Kidney capillary endothelial cell (primary cell): ENCODE results near the gene CERS6.
"Not testable (repeated sequence)": the region's sequence is repeated elsewhere in the genome, so short reads cannot be mapped to it uniquely, and the experiment has no call there.

Source experiments
- DNase-seq: peaks from one replicate; pipeline ENCODE4 v3.0.0-alpha.2; 2018; ENCODE audit warnings: low spot score

The CERS6 gene, protein sequence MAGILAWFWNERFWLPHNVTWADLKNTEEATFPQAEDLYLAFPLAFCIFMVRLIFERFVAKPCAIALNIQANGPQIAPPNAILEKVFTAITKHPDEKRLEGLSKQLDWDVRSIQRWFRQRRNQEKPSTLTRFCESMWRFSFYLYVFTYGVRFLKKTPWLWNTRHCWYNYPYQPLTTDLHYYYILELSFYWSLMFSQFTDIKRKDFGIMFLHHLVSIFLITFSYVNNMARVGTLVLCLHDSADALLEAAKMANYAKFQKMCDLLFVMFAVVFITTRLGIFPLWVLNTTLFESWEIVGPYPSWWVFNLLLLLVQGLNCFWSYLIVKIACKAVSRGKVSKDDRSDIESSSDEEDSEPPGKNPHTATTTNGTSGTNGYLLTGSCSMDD

DNA sequence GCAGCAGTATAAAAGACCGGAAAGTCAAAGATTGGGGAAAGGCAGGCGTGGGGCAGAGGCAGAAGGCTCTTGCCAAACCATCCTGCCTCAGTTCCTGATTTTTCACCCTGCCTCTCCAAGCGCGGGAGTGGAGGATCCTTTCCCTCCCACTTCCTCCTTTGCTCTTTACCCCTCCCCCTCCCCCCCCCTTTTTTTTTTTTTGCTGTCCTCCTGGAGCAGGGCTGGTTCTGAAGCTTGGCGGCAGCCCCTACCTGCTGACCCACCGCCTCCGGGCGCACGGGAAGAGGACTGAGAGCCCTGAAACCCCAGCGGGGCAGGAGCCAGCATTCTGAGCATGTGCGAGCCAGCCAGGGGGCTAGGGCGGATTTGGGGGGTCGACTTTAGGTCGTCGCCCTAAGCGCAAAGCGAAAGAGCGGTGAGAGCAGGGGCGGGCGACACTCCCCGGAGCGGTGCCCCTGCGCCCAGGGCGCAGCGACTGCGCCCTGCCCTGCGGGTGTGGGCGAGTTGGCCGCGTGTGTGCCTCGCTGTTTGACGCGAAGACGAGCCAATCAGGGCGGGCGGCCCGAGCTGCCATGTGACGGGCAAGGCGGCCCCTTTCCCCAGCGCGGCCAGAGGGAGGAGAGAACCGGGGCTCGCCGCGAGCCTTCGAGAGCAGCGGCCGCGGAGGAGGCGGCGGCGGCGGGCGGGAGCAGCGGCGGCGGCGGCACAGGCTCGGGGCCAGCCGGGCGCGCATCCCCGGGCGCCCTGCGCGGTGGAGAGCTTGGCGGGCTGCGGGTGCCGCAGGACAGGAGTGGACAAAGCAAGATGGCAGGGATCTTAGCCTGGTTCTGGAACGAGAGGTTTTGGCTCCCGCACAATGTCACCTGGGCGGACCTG, at the start of gene CERS6:
TSS of gene CERS6 (plus strand) at position 628 of the 876 bp plus-strand sequence. CDS start at position 805, 177 bp downstream.
- DNase-seq, result peak; percentile 79

DNA sequence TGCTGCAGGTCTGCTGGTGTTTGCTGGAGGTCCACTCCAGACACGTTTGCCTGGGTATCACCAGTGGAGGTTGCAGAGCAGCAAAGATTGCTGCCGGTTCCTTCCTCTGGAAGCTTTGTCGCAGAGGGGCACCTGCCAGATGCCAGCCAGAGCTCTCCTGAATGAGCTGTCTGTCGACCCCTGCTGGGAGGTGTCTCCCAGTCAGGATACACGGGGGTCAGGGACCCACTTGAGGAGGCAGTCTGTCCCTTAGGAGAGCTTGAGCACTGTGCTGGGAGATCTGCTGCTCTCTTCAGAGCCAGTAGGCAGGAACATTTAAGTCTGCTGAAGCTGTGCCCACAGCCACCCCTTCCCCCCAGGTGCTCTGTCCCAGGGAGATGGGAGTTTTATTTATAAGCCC, 43.8 kb upstream of the CERS6 start:
- not testable (repeated sequence) for DNase-seq

DNA sequence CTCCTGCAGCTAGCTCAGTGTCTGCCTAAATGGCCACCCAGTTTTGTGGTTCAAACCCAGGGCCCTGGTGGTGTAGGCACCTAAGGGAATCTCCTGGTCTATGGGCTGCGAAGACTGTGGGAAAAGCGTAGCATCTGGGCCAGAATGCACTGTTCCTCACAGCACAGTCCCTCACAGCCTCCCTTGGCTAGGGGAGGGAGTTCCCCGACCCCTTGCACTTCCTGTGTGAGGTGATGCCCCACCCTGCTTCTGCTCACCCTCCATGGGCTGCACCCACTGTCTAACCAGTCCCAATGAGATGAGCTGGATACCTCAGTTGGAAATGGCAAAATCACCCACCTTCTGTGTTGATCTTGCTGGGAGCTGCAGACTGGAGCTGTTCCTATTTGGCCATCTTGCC, 43.0 kb upstream of the CERS6 start:
- not testable (repeated sequence) for DNase-seq

DNA sequence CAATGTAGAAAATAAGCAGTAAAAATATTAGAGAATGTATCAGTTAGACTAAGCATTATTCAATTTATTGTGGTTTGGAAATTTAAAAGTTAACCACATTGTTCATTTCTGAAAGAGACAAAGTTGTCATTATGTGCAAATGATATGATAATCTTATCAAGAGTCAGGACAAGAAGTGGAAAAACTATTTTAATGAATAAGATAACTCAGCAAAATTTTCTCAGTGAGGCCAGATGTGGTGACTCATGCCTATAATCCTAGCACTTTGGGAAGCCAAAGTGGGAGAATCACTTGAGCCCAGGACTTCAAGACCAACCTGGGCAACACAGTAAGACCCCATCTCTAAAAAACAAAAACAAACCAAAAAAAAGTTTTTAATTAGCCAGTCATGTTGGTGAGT, 39.5 kb upstream of the CERS6 start:
- no peak for DNase-seq

DNA sequence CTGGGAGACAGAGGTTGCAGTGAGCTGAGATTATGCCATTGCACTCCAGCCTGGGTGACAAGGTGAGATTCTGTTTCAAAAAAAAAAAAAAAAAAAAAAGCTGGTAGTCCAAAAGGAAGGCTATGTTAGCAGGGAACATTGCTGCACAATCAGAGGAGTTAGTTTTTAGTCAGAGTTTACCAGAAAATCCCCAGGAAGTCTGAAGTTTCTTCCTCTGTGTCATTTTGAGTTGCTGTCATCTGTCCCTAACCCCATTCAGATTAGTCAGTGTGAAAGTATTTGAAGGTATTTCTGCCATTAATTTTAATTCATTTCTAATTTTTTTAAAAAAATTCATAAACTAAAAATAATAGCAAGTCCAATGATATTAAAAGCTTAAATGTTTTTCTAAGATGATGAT, 33.5 kb upstream of the CERS6 start:
- DNase-seq, result peak; percentile 23

DNA sequence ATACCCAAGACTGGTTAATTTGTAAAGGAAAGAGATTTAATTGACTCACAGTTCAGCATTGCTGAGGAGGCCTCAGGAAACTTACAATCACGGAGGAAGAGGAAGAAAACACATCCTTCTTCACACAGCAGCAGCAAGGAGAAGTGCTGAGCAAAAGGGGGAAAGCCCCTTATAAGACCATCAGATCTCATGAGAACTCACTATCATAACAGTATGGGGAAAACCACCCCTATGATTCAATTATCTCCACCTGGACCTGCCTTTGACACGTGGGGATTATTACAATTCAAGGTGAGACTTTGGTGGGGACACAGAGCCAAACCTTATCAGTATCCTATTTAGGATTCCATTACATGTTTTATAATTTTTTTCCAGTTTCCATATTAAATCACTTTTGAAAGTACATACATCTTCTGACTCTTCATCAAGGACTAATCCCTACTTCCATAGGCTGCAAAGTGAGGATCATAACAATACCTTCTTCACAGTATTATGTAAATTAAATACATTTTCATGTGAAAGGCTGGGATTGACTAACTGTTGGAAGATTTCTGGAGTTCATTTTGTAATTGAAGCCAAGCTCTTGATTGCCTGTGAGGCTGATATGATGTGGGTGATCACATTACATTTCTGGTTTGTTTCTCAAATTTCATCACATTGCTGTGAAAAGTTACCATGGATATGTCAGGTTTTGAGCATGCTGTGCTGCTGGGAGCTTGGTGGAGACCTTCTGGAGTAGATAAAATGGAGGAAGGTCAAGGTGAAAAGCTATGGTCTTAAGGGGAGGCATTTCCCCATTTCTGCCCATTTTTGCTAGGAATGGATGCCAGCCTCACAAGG, 31.7 kb upstream of the CERS6 start:
- no peak for DNase-seq

DNA sequence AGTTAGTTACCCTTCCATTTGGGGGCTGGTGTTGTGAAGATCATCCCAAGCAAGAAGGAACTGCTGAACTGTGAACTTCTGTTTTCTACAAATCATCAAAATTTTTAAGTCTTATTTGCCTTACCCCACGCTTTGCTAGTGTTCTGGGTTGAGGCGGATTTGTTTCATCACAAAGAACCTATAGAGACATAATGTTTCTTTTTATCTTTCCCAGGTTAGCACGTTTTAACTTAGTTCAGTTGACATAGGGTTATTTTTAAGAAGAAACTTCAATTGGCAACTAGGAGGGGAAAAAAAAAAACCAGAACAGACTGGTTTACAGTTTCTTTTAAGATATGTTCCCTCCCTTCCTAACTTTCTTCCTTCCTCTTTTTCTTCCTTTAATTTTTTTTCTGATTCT, 31.1 kb upstream of the CERS6 start:
- DNase-seq, result no peak

DNA sequence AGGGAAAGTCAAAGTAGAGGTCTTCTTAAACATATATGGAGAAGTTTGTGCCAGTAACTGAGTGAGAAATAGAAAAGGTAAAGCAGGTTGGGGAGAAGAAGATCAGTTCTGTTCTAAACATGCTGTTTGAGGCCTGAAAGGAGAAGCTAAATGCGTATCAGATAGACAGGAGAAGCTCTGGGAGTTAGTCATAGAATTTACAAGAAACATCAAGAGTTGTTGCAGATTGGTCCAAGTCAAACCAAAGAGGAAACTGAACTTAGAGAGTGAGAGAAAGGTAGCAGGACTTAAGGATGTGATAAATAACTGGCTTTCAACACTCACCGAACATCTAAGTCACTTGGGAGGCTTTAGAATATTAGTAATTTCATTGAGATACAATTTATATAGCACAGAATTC, 29.2 kb upstream of the CERS6 start:
- DNase-seq, result no peak

DNA sequence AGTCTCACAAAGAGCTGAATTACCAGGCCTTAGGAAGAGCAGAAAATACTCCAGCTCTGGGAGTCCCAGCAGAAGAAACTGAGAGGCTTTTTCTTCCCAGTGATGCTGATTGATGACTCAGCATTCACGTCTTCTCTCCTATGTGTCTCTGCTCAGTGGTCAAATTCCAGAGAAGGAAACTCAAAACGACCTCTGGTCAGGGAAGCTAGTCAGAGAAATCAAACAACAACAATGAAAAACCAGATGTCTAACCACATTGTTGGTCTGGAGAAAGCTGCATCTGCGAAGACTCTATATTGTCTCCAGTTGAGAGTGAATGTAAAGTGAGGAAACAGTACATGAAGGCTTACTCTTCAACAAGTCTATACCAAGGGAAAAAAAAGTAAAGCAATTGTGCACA, 28.6 kb upstream of the CERS6 start:
- DNase-seq, result no peak

DNA sequence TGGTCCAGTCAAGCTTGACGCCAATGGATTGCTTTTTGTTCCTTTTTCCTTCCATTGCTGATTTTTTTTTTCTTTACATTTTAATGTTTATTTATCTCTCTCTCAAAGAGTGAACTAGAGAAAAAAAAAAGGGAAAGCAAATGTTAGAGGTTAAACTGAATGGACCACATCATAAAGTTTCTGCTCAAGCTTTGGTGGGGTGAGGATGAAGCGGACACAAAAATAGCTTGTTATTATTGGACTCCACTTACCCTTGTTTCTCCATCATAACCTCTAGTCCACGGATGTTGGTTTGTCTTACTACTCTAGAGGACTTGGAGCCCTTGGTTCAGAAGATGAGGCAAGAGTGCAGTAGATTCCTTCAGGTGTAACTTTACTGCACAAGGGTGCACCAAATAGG, 27.6 kb upstream of the CERS6 start:
- no peak for DNase-seq

DNA sequence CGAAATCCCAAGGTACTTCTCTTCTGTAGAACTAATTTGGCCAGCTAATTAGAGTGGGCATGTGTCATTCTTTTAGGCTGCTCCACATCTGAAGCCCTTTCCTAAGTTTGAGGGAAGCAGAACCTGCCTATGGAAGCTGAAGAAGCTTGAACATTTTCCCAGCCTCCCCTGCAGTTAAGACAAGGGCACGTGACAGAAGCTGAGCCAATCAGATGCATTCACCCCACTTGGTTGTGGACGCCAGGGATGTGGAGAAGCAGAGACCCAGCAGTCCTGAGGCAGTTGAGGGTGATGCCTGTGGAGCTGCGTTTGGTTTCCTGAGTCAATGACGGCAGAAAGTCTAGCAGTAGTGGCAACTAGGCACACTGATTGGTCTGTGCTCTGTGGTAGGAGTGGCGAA, 26.1 kb upstream of the CERS6 start:
- DNase-seq, result no peak

DNA sequence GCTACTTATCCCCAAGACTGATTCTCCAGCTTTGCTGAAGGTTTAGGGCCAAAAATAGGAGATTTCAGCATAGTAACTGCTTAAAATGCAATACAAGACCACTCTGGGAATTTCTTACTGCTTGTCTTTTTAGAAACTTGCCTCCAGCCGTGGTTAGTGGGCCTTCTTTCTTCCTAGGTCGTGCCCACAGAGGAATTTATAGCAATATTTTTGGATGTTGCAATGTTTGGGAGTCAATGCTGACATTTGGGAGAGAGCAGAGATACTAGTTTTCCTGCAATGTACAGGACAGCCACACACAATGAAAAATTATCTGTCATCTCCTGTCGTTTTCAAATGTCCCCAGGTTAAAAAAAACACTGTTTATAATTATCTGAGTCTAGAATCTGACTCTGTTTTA, 25.6 kb upstream of the CERS6 start:
- DNase-seq, result no peak

DNA sequence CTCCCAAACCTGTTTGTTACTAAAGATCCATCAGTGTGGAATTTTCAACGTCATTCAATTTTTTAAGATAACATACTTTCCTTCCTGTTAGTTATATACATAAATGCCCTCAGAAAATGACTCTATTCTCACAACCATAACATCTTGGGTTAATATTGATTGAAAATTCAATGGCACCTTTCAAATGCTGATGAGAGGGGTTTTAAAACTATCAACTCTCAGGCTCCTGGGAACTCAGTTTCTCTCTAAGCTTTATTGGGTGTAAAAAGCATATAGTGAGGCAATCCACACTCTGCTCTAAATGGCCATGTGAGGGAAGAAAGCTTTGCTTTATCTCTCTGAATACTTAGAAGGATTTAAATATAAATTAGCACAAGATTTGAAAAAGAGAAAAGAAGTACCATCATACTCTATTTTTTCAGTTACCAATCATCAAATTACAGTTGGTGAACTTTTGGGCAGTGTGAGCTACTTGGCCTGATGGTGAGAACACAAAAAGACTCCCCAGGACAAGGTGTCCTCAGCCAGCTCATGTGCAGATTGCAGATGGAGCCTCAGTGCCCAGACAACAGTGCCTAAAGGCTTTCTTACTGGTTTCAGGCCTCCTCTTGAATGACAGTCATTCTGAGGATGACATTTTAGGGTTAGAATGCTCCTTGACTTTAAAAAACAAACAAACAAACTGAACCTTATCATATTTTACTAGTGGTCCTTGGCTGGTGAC, 24.6 kb upstream of the CERS6 start:
- no peak for DNase-seq

DNA sequence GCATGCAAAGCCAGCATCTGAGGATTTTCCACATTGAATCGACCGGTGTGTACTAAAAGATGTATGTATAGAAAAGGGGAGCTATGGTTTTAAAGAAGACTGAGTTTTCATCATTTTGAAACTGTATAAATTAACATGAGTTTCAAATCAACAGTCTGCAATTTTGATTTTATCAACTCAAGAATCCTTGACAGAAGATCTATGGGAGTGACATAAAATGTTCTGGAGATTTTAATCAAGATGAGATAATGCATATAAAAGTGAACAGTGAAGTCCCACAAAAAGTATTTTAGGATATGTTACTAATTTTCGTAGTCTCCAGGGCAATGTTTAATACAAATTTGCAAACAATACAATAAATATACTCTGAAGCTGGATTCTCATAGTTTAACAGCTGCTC, 24.0 kb upstream of the CERS6 start:
- no peak for DNase-seq

DNA sequence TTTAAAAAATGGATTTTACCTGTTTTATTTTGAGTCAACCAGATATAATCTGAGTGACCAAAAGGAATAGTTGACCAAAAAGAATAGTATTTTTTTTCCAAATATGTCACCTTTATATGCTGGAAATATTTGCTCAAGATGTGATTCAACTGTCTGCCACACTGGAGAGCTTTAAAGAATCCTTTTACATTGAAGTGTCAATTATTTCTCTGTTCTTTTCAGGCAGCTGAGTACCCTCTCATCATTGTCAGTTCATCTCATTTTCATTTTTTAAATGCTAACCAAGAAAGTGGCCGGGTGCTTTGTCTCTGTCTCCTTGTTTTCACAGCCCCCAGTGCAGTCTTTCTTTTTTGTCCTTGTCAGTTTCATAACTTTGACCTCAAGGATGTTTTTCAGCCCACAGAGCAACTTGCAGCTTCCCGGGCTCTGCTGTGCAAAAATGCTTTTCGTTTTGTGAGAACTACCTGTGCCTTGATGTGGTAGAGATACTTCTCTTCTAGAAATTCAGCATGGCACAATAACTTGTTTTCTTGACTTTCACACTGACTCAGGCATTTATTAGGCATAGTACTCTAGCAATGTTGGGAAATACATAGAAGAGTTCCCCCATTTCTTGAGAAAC, 23.4 kb upstream of the CERS6 start:
- no peak for DNase-seq

DNA sequence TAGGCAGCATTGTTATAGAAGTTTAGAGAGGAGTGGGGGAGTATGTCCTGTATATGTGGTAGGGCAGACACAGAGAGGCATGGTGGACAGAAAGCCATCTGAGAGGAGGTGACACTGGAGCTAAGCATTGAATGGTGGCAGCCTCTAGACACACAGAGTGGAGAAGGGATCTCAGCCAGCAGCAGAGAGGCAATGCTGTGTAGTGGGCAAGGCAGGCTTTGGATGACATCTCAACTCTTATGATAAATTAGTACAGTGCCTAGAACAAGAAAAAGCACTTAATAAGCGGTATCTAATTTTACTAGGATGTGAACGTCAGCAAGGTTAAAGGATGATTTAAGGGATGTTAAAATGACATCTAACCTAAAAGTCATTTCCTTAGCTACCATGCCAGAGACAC, 22.5 kb upstream of the CERS6 start:
- DNase-seq, result no peak

DNA sequence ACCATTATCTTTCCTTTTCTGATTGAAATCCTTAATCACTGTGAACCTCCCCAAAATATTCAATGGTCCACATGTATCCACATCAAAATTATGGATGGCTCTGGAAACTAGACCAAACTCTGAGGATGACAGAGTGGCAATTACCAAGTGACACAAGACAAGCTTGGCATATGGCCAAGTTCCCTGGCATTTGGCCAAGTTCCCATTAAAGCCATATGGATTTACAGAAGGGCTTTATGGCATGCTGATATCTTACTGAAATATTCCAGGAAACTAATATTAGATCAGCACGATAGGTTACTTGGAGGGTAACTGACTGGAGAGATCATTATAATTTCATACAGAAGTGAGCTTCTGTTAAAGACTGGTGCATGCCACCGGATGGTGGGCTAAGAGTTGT, 21.9 kb upstream of the CERS6 start:
- DNase-seq, result no peak

DNA sequence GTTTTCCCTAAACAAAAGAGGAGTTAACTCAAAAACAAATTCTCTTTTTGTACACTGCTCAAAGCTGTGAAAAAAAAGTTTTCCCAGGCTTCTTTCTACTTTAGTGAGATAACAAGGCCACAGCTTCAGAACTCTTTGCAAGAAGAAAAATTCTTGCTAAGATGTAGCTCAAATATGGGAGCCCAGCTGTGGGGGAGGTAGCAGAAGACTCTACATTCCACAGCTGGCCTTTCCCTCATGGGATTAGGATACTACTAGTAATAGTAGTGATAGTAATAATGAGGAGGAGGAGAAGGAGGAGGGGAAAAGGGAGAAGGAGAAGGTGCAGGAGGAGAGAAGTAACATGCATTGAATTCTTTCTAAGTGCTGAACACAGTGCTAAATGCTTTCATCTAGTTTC, 19.2 kb upstream of the CERS6 start:
- no peak for DNase-seq

DNA sequence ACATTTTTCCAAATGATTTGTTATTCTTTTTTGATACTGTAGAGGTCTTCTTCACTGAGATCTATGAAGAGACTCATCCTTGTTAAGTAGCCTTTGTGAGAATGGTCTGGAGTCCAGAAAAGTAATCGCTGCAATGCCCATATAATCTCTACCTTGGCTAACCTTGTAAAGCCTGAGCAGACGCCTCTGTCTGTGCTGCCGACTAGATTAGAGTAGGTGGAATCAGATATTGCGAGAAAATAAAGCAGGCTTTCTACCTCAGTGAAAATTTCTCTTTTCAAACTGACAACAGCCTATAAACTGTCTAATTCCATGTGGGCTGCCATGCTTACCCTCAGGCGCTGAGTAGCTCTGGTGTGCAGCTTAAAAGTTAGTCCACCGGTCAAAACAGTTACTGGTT, 17.5 kb upstream of the CERS6 start:
- no peak for DNase-seq

DNA sequence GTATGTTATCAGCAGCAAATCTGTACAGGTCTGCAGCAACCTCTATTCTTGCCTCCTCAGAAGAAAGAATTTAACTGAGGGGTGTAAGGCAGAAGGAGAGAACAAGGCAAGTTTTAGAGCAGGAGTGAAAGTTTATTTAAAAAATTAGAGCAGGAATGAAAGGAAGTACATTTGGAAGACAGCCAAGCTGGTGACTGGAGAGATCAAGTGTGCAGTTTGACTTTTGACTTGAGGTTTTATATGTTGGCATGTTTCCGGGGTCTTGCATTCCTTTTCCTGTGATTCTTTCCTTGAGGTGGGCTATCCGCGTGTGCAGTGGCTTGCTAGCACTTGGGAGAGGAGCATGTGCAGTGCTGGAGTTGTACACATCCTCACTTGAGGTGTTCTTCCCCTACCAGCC, 16.5 kb upstream of the CERS6 start:
- no peak for DNase-seq

DNA sequence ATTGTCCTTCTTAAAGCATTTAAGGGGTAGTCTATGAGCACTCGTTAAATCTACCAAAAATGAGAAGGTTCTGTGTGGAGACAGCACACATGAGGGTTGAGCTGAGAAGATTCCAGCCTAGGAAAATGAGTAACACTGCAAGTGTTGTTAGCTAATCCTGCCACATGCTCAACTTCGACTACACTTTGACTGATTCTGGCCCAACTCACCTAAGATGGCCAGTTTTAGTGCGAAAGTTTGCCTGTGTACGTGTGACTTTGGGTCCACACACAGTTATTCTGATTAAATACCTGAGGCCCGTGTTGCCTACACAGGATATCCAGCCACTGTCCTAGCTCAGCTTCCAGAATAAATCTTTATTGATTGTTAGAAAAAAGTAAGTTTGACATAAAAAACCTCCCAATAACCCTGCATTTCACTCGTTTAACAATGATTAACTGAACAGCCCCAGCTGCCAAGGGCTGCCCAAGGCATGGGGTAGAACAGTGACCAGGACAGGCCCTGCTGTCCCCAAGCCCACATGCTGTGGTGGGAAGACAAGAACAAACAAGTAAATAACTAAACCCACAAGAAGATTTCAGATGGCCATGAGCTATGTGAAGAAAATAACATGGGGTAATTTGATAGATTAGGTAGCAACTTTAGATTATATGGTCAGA, 14.7 kb upstream of the CERS6 start:
- DNase-seq, result no peak
